ENCODE data around the gene MYO1B.

MYO1B gene

DNA sequence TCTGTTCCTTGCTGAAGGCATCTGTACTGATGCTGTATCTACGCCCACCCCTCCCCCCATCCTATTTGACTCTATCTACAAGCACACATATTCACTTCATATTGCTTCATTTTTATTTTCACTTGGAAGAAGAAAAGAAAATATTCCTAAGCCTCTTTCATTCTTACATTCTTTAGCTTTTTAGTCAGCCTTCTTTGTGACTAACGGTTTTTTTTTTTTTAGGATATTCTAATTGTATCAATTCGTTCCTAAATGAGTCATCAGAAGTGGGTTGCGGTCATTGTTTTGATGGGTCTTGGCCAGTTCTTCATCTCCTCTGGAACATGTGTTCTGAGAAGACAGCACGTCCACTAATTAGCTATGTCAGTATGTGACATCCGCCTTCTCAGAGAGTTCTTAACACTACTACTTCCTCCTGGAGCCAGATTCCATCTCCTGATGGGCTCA, 88.7 kb downstream of the MYO1B start:
- H3K27me3 ChIP-seq (ENCODE audit: insufficient read depth, low read length), result no peaks in the 10 kb centered on the region
- H2AFZ ChIP-seq (ENCODE audit: low read depth, low read length), result no peak overlapping the region
- H3K4me3 ChIP-seq (ENCODE audit: low read length), result no peak overlapping the region
- peaks cover 2% of the 10 kb centered on the region for H3K9me3 ChIP-seq (ENCODE audit: low read length)
- H3K36me3 ChIP-seq (ENCODE audit: insufficient read depth, low read length), result peaks cover 2% of the 10 kb centered on the region
- H3K4me1 ChIP-seq (ENCODE audit: insufficient read depth, low read length), result no peaks in the 10 kb centered on the region

DNA sequence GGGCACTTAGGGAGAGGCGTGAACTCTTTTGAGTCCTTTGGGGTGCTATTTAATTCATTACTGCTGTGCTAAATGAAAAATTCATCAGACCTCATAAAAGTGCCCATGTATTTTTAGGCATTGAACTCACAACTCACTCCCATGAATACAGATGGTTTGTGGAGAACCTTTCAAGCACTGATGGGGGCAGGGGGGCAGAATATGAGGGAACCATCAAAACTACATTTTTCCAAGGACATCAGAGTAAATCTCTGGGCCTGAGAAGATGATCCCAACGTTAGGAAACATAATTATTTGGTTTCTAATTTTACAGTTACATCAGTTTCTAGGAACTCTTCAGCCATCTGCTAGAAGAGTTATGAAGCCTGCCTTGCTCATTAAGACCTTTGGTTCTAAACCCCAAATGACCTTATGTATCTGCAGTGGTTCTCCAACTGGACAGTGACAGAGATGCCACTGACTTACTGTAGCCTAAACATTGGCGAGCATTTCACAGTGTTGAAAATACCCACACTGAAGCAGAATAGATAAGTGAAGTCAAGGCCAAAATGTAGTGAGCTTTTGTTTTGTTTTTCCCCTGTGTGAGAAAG, 90.8 kb downstream of the MYO1B start:
- no peak overlapping the region for H2AFZ ChIP-seq (ENCODE audit: low read depth, low read length)
- H3K9me3 ChIP-seq (ENCODE audit: low read length), result no peaks in the 10 kb centered on the region
- H3K27me3 ChIP-seq (ENCODE audit: insufficient read depth, low read length), result no peaks in the 10 kb centered on the region
- H3K4me1 ChIP-seq (ENCODE audit: insufficient read depth, low read length), result no peaks in the 10 kb centered on the region
- no peak overlapping the region for H3K4me3 ChIP-seq (ENCODE audit: low read length)
- H3K36me3 ChIP-seq (ENCODE audit: insufficient read depth, low read length), result no peaks in the 10 kb centered on the region

DNA sequence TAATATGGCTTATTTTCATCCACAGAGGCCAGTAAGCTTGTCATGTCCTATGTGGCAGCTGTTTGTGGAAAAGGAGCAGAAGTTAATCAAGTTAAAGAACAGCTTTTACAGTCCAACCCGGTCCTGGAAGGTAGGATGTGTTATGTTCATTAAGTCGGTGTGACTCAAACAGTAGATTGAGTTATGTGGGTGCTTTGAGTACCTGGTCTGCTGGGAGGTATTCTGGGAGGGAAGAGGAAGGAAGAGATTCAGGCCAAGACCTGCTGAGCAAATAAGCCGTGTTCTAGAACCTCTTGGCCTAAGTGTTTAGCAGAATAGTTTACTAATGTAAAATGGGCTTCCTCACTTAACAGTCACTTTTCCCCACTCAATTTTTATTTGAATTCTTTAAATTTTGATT, 96.2 kb downstream of the MYO1B start:
- H3K9me3 ChIP-seq (ENCODE audit: low read length), result no peaks in the 10 kb centered on the region
- H2AFZ ChIP-seq (ENCODE audit: low read depth, low read length), result no peak overlapping the region
- H3K36me3 ChIP-seq (ENCODE audit: insufficient read depth, low read length), result peaks cover 4% of the 10 kb centered on the region
- H3K4me3 ChIP-seq (ENCODE audit: low read length), result no peak overlapping the region
- H3K4me1 ChIP-seq (ENCODE audit: insufficient read depth, low read length), result no peaks in the 10 kb centered on the region
- H3K27me3 ChIP-seq (ENCODE audit: insufficient read depth, low read length), result no peaks in the 10 kb centered on the region

DNA sequence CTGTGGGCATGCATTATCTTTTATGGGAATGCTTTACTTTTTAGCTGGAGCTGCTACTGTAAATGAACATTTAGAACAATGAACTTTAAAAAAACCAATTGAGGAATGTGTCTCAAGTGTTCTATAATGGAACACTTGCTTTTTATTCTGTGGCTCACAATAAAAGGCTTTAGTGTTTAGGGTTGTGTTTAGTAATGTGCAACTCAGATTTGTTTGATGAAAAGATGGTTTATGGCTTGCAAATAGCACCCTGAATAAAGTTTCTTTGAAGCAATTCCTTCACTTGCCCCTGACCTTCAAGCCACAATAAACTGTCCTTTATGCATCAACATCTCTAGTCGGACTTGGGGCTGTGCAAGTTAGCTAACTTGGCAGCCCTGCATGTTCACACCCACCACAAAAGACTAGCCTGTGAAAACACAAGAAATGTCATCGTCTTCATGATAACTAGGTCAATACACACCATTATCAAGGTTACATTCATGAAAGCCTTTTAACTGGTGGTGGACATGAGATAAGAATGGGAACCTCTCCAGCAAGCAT, 98.7 kb downstream of the MYO1B start:
- H3K27me3 ChIP-seq (ENCODE audit: insufficient read depth, low read length), result no peaks in the 10 kb centered on the region
- peaks cover 8% of the 10 kb centered on the region for H3K36me3 ChIP-seq (ENCODE audit: insufficient read depth, low read length)
- H3K4me1 ChIP-seq (ENCODE audit: insufficient read depth, low read length), result no peaks in the 10 kb centered on the region
- no peaks in the 10 kb centered on the region for H3K9me3 ChIP-seq (ENCODE audit: low read length)
- no peak overlapping the region for H3K4me3 ChIP-seq (ENCODE audit: low read length)
- H2AFZ ChIP-seq (ENCODE audit: low read depth, low read length), result no peak overlapping the region

GRCh38 chr2:191345788-191346187, 100.6 kb downstream of the MYO1B start:
- Histone ChIP-seq H3K4me3 (ENCODE audit: low read length) (no peak overlapping the region), H3K36me3 (ENCODE audit: insufficient read depth, low read length) (peaks cover 8% of the 10 kb centered on the region), H2AFZ (ENCODE audit: low read depth, low read length) (no peak overlapping the region), H3K9me3 (ENCODE audit: low read length) (no peaks in the 10 kb centered on the region), H3K27me3 (ENCODE audit: insufficient read depth, low read length) (no peaks in the 10 kb centered on the region), H3K4me1 (ENCODE audit: insufficient read depth, low read length) (no peaks in the 10 kb centered on the region)

GRCh38 chr2:191347154-191347553, 102.0 kb downstream of the MYO1B start:
- Histone ChIP-seq H3K4me3 (ENCODE audit: low read length) (no peak overlapping the region), H2AFZ (ENCODE audit: low read depth, low read length) (no peak overlapping the region), H3K36me3 (ENCODE audit: insufficient read depth, low read length) (peaks cover 8% of the 10 kb centered on the region), H3K9me3 (ENCODE audit: low read length) (no peaks in the 10 kb centered on the region), H3K4me1 (ENCODE audit: insufficient read depth, low read length) (no peaks in the 10 kb centered on the region), H3K27me3 (ENCODE audit: insufficient read depth, low read length) (no peaks in the 10 kb centered on the region)

GRCh38 chr2:191347881-191348280, 102.7 kb downstream of the MYO1B start:
- H3K36me3 ChIP-seq (ENCODE audit: insufficient read depth, low read length), result peaks cover 8% of the 10 kb centered on the region
- H2AFZ ChIP-seq (ENCODE audit: low read depth, low read length), result no peak overlapping the region

DNA sequence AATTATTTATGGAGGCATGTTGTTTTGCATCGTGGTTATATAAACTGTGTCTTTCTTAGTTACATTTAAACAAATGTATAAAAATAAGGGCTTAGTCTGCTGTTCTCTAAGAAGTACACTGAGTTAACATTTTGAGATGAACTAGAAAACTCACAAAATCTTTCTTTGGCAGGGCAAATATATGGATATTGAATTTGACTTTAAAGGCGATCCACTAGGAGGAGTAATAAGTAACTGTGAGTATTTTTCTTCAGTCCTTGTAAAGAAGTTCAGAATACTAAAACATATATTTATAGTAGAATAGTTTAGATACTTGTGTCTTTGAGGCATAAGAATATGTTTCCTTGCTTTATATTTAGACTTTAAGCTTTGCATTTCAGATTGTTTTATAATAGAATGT, 104.8 kb downstream of the MYO1B start:
- no peak overlapping the region for H2AFZ ChIP-seq (ENCODE audit: low read depth, low read length)
- no peaks in the 10 kb centered on the region for H3K27me3 ChIP-seq (ENCODE audit: insufficient read depth, low read length)
- H3K9me3 ChIP-seq (ENCODE audit: low read length), result peaks cover under 1% of the 10 kb centered on the region
- no peaks in the 10 kb centered on the region for H3K4me1 ChIP-seq (ENCODE audit: insufficient read depth, low read length)
- H3K36me3 ChIP-seq (ENCODE audit: insufficient read depth, low read length), result peaks cover 4% of the 10 kb centered on the region
- no peak overlapping the region for H3K4me3 ChIP-seq (ENCODE audit: low read length)

More at GRCh38 chr2:191347881-191348280, 102.7 kb downstream of the MYO1B start:
- Histone ChIP-seq H3K4me3 (ENCODE audit: low read length) (no peak overlapping the region), H3K4me1 (ENCODE audit: insufficient read depth, low read length) (no peaks in the 10 kb centered on the region), H3K27me3 (ENCODE audit: insufficient read depth, low read length) (no peaks in the 10 kb centered on the region), H3K9me3 (ENCODE audit: low read length) (no peaks in the 10 kb centered on the region)

- Histone ChIP-seq H2AFZ (ENCODE audit: low read depth, low read length) (no peak overlapping the region), H3K4me1 (ENCODE audit: insufficient read depth, low read length) (no peaks in the 10 kb centered on the region), H3K27me3 (ENCODE audit: insufficient read depth, low read length) (no peaks in the 10 kb centered on the region), H3K4me3 (ENCODE audit: low read length) (no peak overlapping the region), H3K9me3 (ENCODE audit: low read length) (peaks cover 2% of the 10 kb centered on the region), H3K36me3 (ENCODE audit: insufficient read depth, low read length) (peaks cover 4% of the 10 kb centered on the region)
Measured at GRCh38 chr2:191350826-191351225, 105.6 kb downstream of the MYO1B start.

GRCh38 chr2:191351298-191351697, 106.1 kb downstream of the MYO1B start:
- peaks cover 4% of the 10 kb centered on the region for H3K36me3 ChIP-seq (ENCODE audit: insufficient read depth, low read length)

DNA sequence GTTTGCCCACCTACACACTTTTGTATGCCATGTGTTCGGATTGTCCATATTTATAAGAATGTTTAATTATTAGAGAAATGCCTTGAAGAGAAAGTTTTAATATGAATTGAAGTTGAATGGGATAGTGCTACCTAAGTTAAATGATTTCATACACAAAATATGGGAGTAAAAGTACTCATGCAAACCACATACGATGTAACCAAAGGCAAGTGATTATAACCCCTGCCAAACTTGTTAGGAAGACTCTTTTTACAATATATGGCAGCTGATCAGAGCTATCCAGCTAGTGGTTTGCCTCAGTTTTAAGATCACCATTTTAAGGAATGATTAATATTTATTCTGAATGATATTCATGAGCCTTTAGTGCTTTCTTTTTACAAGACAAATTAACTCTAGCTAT, 106.7 kb downstream of the MYO1B start:
- Histone ChIP-seq H3K9me3 (ENCODE audit: low read length) (peaks cover 2% of the 10 kb centered on the region), H3K27me3 (ENCODE audit: insufficient read depth, low read length) (no peaks in the 10 kb centered on the region), H2AFZ (ENCODE audit: low read depth, low read length) (no peak overlapping the region), H3K4me3 (ENCODE audit: low read length) (no peak overlapping the region), H3K4me1 (ENCODE audit: insufficient read depth, low read length) (no peaks in the 10 kb centered on the region), H3K36me3 (ENCODE audit: insufficient read depth, low read length) (peaks cover 3% of the 10 kb centered on the region)

More at GRCh38 chr2:191351298-191351697, 106.1 kb downstream of the MYO1B start:
- H3K27me3 ChIP-seq (ENCODE audit: insufficient read depth, low read length), result no peaks in the 10 kb centered on the region
- H3K9me3 ChIP-seq (ENCODE audit: low read length), result peaks cover 2% of the 10 kb centered on the region
- H3K4me3 ChIP-seq (ENCODE audit: low read length), result no peak overlapping the region
- H3K4me1 ChIP-seq (ENCODE audit: insufficient read depth, low read length), result no peaks in the 10 kb centered on the region
- H2AFZ ChIP-seq (ENCODE audit: low read depth, low read length), result no peak overlapping the region

DNA sequence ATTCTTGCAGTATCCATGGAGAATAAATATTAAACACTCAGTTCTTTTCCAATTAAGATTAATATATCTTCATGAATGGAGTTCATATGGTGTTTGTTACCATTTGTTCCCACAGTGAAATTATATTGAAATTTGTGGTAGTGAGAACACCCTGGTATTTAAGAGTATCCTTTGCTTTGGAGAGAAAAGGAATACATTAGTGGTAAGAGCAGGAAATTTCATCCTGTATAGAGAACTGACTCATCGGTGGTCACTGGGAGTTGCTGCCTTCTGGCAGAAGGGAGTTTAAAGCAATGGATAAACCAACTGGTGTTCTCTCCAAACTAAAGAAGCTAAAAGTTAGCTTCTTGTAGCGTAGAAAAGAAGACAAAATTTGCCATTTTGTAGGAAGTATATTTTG, 107.3 kb downstream of the MYO1B start:
- H3K27me3 ChIP-seq (ENCODE audit: insufficient read depth, low read length), result no peaks in the 10 kb centered on the region
- H2AFZ ChIP-seq (ENCODE audit: low read depth, low read length), result no peak overlapping the region
- H3K36me3 ChIP-seq (ENCODE audit: insufficient read depth, low read length), result peaks cover 3% of the 10 kb centered on the region

GRCh38 chr2:191355170-191355758, 110.1 kb downstream of the MYO1B start:
- Histone ChIP-seq H3K9me3 (ENCODE audit: low read length) (peaks cover 2% of the 10 kb centered on the region), H2AFZ (ENCODE audit: low read depth, low read length) (no peak overlapping the region), H3K27me3 (ENCODE audit: insufficient read depth, low read length) (no peaks in the 10 kb centered on the region), H3K36me3 (ENCODE audit: insufficient read depth, low read length) (no peaks in the 10 kb centered on the region), H3K4me1 (ENCODE audit: insufficient read depth, low read length) (no peaks in the 10 kb centered on the region), H3K4me3 (ENCODE audit: low read length) (no peak overlapping the region)

More for the DNA sequence above, 107.3 kb downstream of the MYO1B start:
- H3K9me3 ChIP-seq (ENCODE audit: low read length), result peaks cover 2% of the 10 kb centered on the region
- no peaks in the 10 kb centered on the region for H3K4me1 ChIP-seq (ENCODE audit: insufficient read depth, low read length)
- H3K4me3 ChIP-seq (ENCODE audit: low read length), result no peak overlapping the region
